ENCODE measurements around the gene MASP2. TPM values are rescaled to one million over a fixed set of nuclear protein-coding genes. Genes with fewer than 3 reads are reported as not detected.

Gene MASP2
- total and polyA plus RNA-seq, 2 donors (not counting 1 experiment from before 2014, with no cell fraction given) = 0.06 TPM; not detected in 1

GRCh38 chr1:11012260-11013159 lies 34.5 kb downstream of the MASP2 start, which contains the start of gene TARDBP:
TARDBP (plus strand) TSS chr1:11012654; CDS start chr1:11013728, 1,074 bp downstream.
- DNase-seq (peak; percentile 98), ATAC-seq (ENCODE audit: low read depth) (peak; percentile 88)
- intact Hi-C loops (cut with micrococcal nuclease) = loop anchor here (1.0 to 2.0 kb wide), 4 partner anchors 48 to 896 kb away; partner anchors contain the start of genes EXOSC10, MTOR and SRM
- Mint-ChIP-seq H3K4me1 (peaks cover 29% of the 10 kb centered on the region), H3K4me3 (peak within 1 kb of the TSS; percentile 86), H3K27me3 (no peaks in the 10 kb centered on the region), H3K27ac (peak within 1 kb of the TSS; percentile 99), H3K9me3 (ENCODE audit: insufficient read depth) (no peaks in the 10 kb centered on the region)
- WGBS (ENCODE audit: insufficient coverage) = under 1% methylated on average over 89 of the region's 94 CpGs
- H3K9me3 ChIP-seq (ENCODE audit: control extremely low read depth in 1 of 3, control insufficient read depth in 2 of 3, insufficient read depth in 1 of 3, low read length in 2 of 3) = no peaks in the 10 kb centered on the region
- CTCF ChIA-PET = interaction anchor here (0.7 to 2.8 kb wide), 5 partner anchors 12 to 707 kb away, joined by 3 to 12 read pairs (median 3); no protein-coding TSS in a partner anchor
- POLR2A ChIA-PET = interaction anchor here (0.6 to 1.7 kb wide), 9 partner anchors 87 to 897 kb away, joined by 3 to 9 read pairs (median 4); partner anchors contain the start of genes CLCN6, EXOSC10, MTHFR and MTOR
- H3K79me2 ChIP-seq (ENCODE audit: control insufficient read depth, insufficient read depth, low read length) = peaks cover 43% of the 10 kb centered on the region
- peak within 1 kb of the TSS; percentile 89 for H3K4me2 ChIP-seq (replicated peaks; ENCODE audit: low read depth, low read length, poor library complexity, severe bottlenecking)
- H3K27me3 ChIP-seq (replicated peaks in 1 of 4; ENCODE audit: control extremely low read depth in 1 of 4, control insufficient read depth in 3 of 4, insufficient read depth in 4 of 4, low read length in 3 of 4) = no peaks in the 10 kb centered on the region
- H3K4me3 ChIP-seq (ENCODE audit: control extremely low read depth in 1 of 5, extremely low read depth in 1 of 5, insufficient read depth in 1 of 5, low read depth in 2 of 5, low read length in 4 of 5) = peak within 1 kb of the TSS; percentile 81 to 97 (median 95)
- peak within 1 kb of the TSS; percentile 99 for H3K9ac ChIP-seq (ENCODE audit: low read length)
- TF ChIP-seq CTCF (IDR thresholded peaks at IDR 0.05) = no peak
- no peak for TF ChIP-seq EZH2 (IDR thresholded peaks at IDR 0.05; ENCODE audit: borderline replicate concordance, insufficient read depth, low read depth, low read length, poor library complexity, severe bottlenecking)
- H2AFZ ChIP-seq (ENCODE audit: insufficient read depth, low read depth, low read length, poor library complexity, severe bottlenecking) = peak within 1 kb of the TSS; percentile 93
- peak within 1 kb of the TSS; percentile 98 to 99 for H3K27ac ChIP-seq (ENCODE audit: low read length in 2 of 2)
- H4K20me1 ChIP-seq (ENCODE audit: control insufficient read depth, insufficient read depth, low read length, poor library complexity, severe bottlenecking) = peaks cover 43% of the 10 kb centered on the region
- peaks cover 9 to 39% of the 10 kb centered on the region in 2 experiments for H3K36me3 ChIP-seq (replicated peaks in 1 of 2; ENCODE audit: control extremely low read depth in 1 of 2, control insufficient read depth in 1 of 2, extremely low read depth in 1 of 2, insufficient read depth in 2 of 2, low read length in 1 of 2)
- H3K4me1 ChIP-seq (ENCODE audit: control insufficient read depth in 2 of 2, insufficient read depth in 2 of 2, low read length in 2 of 2) = peaks cover 15 to 26% of the 10 kb centered on the region in 2 donors
